Fibroblast of the aortic adventitia (primary cell): ENCODE measurements around the gene HHATL. TPM values are rescaled to one million over a fixed set of nuclear protein-coding genes. Genes with fewer than 3 reads are reported as not detected.

ENCODE experiments used
- DNase-seq: peaks from one replicate; pipeline ENCODE4 v3.0.0-alpha.2; 2010; ENCODE audit warnings: low read depth
- H3K4me3 ChIP-seq: 2 replicates; pipeline ENCODE4 v1.5.1; 2011; ENCODE audit warnings: low read depth, mild to moderate bottlenecking, control low read depth, low read length, moderate library complexity
- total RNA-seq: library from RNA; depleted of rRNA; stranded (reverse); fragments of >200 nt; gene quantifications from 2 replicates; pipeline ENCODE4 v1.2.3, GENCODE V29; 2012; ENCODE audit warnings: low replicate concordance
- TF ChIP-seq, protein P1 (sequence below): IDR thresholded peaks from 2 replicates; pipeline ENCODE4 v1.5.1; 2011; ENCODE audit warnings: mild to moderate bottlenecking, low read length, control low read depth, inconsistent platforms; ENCODE audit not compliant: insufficient read depth

Gene HHATL
- total RNA-seq, 1 donor, result not detected

DNA sequence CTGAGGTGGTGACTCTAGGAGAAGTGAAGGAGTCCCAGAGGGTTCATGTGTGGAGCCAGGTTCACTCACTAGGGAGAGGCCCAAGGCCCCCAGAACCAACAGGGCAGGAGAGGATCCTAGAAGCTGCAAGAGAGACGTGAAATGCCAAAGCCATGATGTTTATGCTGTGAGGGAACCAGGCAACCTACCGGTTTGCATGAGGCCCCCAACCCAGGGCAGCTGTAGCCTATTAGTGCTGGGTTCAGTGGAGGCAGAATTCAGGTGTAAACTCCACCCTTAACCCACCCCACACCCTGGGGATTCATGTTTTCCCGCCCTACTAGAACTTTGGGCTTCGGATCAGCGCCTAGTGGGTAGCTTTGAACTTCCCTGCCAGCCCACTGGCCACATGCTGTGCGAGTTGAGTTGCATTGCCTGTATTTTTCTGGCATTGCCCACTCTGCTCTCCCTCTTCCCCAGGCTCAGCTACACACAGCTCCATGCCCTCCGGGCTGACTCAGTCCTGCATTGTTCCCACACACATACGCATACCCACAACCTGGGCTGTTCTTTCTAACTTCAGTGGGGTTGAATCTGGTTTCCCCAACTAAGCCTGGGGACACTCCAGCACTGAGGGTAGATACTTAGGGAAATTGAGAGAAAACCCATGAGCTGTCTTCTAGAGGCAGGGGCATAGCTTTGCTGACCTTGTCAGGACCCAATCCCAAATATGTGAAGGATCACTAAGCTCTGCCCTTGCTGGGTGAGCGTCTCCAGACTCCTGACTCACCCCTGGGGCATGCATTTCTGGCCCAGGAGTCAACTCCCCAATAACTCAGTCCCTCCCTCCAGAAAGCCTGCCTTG is 51.1 kb downstream of the HHATL start:
- DNase-seq, result peak; percentile 77
- TF ChIP-seq, protein P1, sequence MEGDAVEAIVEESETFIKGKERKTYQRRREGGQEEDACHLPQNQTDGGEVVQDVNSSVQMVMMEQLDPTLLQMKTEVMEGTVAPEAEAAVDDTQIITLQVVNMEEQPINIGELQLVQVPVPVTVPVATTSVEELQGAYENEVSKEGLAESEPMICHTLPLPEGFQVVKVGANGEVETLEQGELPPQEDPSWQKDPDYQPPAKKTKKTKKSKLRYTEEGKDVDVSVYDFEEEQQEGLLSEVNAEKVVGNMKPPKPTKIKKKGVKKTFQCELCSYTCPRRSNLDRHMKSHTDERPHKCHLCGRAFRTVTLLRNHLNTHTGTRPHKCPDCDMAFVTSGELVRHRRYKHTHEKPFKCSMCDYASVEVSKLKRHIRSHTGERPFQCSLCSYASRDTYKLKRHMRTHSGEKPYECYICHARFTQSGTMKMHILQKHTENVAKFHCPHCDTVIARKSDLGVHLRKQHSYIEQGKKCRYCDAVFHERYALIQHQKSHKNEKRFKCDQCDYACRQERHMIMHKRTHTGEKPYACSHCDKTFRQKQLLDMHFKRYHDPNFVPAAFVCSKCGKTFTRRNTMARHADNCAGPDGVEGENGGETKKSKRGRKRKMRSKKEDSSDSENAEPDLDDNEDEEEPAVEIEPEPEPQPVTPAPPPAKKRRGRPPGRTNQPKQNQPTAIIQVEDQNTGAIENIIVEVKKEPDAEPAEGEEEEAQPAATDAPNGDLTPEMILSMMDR, result no peak
- peak overlapping the region; percentile 45 for H3K4me3 ChIP-seq

DNA sequence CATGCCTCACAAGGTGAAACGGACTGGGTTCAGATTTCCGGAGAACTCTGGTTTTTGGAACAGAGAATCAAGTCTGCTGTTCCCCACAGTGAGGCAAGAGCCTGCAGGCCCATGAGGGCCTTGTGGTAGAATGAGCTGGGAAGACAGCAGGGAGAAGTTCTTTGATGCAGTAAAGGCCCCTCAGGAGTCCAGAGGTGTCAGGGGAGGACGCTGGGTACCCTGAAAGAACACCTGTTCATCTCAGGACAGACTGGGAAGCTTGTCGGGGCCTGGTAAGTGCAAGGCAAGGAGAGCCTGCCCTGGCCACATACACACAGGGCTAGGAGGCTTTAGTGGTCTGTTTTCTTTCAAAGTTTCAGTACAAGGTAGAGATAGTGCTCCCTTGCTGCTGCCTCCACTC is 52.8 kb downstream of the HHATL start:
- no peak for DNase-seq
- no peak overlapping the region for H3K4me3 ChIP-seq
- TF ChIP-seq, protein P1, result no peak

DNA sequence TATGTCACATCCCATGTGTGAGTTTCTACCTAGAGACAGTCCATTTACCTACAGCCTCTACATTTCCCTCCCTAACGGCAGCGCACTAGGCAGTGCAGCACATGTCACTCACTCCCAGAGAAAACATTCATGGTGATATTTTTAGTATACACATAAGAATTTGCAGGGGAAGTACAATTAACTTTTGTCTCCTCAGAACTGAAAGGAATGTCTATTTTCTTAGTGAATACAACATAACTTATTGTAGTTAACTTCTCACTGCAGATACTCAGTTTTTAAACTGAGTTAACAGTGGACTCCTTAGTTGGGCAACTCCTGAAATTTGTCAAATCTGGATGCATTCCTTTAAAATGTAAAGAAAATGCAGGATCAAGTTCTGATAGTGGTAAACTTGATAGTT is 53.6 kb downstream of the HHATL start:
- TF ChIP-seq, protein P1, result no peak
- no peak for DNase-seq
- H3K4me3 ChIP-seq, result no peak overlapping the region

DNA sequence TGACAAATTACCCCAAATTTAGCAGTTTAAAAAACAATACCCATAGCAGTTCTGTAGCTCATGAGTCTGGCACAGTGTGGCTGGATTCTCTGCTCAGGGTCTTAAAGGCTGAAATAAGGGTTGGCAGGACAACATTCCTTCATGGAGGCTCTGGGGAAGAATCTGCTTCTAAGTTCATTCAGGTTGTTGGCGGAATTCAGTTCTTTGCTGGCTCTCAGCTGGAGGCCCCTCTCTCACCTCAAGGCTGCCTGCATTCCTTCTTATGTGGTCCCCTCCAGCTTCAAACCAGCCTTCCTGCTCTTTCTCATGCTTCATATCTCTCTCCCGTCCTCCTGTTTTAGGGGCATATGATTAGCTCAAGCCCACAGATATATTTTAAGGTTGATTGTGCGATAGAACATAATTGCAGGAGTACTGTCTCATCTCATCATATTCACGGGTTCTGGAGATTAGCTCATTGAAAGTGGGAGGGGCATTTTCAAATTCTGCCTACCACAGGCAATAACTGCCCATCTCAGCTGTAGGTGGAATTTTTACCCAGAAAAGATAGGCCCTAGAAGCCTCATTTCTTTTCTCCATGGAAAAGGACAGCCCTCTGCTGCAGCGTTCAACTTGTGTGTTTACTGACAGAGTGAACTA is 54.7 kb downstream of the HHATL start:
- TF ChIP-seq, protein P1, result no peak
- no peak for DNase-seq
- no peak overlapping the region for H3K4me3 ChIP-seq

Other genes with a start within 250 kb of the HHATL start
- 5.6 TPM in 1 of 2 replicates, not detected in the other for gene VIPR1, start 200.2 kb downstream of the HHATL start, total RNA-seq
- 39.7 and 71.9 TPM in 2 replicates for gene SEC22C, start 120.8 kb downstream of the HHATL start, total RNA-seq
- gene SS18L2, start 111.9 kb downstream of the HHATL start, total RNA-seq, result 5.1 and 31.4 TPM in 2 replicates
- 91.8 and 101 TPM in 2 replicates for gene NKTR, start 102.1 kb downstream of the HHATL start, total RNA-seq
- 22.3 and 41.8 TPM in 2 replicates for gene ZBTB47, start 49.1 kb downstream of the HHATL start, total RNA-seq
- gene KLHL40, start 17.3 kb downstream of the HHATL start, total RNA-seq, result not detected in 2 replicates
- 0.27 and 8.6 TPM in 2 replicates for gene CCDC13, start 70.5 kb upstream of the HHATL start, total RNA-seq
- gene HIGD1A, start 101.7 kb upstream of the HHATL start, total RNA-seq, result 75.1 and 163 TPM in 2 replicates
- gene ACKR2, start 106.6 kb upstream of the HHATL start, total RNA-seq, result under 0.01 and 0.41 TPM in 2 replicates
- gene CYP8B1, start 173.1 kb upstream of the HHATL start, total RNA-seq, result not detected in 2 replicates
- gene ZNF662, start 203.3 kb upstream of the HHATL start, total RNA-seq, result 0.74 and 2.6 TPM in 2 replicates